ENCODE data around the gene SLC26A6.

- no peak for TF ChIP-seq SMC3 (conservative IDR thresholded peaks at IDR 0.05; ENCODE audit: poor library complexity)
- TF ChIP-seq, protein P1, sequence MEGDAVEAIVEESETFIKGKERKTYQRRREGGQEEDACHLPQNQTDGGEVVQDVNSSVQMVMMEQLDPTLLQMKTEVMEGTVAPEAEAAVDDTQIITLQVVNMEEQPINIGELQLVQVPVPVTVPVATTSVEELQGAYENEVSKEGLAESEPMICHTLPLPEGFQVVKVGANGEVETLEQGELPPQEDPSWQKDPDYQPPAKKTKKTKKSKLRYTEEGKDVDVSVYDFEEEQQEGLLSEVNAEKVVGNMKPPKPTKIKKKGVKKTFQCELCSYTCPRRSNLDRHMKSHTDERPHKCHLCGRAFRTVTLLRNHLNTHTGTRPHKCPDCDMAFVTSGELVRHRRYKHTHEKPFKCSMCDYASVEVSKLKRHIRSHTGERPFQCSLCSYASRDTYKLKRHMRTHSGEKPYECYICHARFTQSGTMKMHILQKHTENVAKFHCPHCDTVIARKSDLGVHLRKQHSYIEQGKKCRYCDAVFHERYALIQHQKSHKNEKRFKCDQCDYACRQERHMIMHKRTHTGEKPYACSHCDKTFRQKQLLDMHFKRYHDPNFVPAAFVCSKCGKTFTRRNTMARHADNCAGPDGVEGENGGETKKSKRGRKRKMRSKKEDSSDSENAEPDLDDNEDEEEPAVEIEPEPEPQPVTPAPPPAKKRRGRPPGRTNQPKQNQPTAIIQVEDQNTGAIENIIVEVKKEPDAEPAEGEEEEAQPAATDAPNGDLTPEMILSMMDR (IDR thresholded peaks at IDR 0.05; ENCODE audit: poor library complexity, severe bottlenecking) = no peak
- TF ChIP-seq RAD21 (conservative IDR thresholded peaks at IDR 0.05) = no peak
- TF ChIP-seq MXI1 (conservative IDR thresholded peaks at IDR 0.05; ENCODE audit: poor library complexity, severe bottlenecking) = no peak
- no peak for TF ChIP-seq REST (IDR thresholded peaks at IDR 0.05; ENCODE audit: borderline replicate concordance)
- TF ChIP-seq EZH2 (IDR thresholded peaks at IDR 0.05; ENCODE audit: borderline replicate concordance, insufficient read depth, low read length, poor library complexity, severe bottlenecking) = no peak
- no peak for TF ChIP-seq EP300 (conservative IDR thresholded peaks at IDR 0.05; ENCODE audit: poor library complexity, severe bottlenecking)
Measured at GRCh38 chr3:48595526-48596121, 39.6 kb downstream of the SLC26A6 start.
